PC-9 (cell line): ENCODE measurements around the gene CBX2. TPM values are rescaled to one million over a fixed set of nuclear protein-coding genes. Genes with fewer than 3 reads are reported as not detected.
A peak's percentile ranks its signal among the peaks of the same experiment; 100 is the strongest.

Experiments used
- BruUV-seq: library from RNA; stranded (reverse); fragments of 400-500 nt; replicated peaks from 2 replicates; lab custom pipeline; 2021; lab: Mats Ljungman, UMichigan
- CTCF ChIA-PET: fragments of 300-600 bp; sonication (Branson Sonifier 250); formaldehyde crosslinking; loops from one replicate; lab custom pipeline; 2022; ENCODE audit warnings: antibody characterized with exemption; lab: Charles Lee
- POLR2A ChIA-PET: fragments of 300-600 bp; sonication (Branson Sonifier 250); formaldehyde crosslinking; loops from one replicate; lab custom pipeline; 2022; ENCODE audit warnings: antibody characterized with exemption; ENCODE audit not compliant: unreplicated experiment; lab: Charles Lee
- DNase-seq, 2 experiments: peaks; one replicate each; pipeline versions ENCODE4 v3.0.0 to v3.0.0-alpha.2; 2015 to 2022; ENCODE audit warnings: mixed read lengths in 1 of 2
- H2AFZ ChIP-seq: fragments of 200-600 bp; sonication (generic); 2 replicates; pipeline ENCODE4 v1.8.1; 2017; ENCODE audit warnings: antibody characterized with exemption
- H3F3A ChIP-seq: fragments of 200-600 bp; sonication (generic); 2 replicates; pipeline ENCODE4 v1.8.1; 2017; ENCODE audit warnings: antibody characterized with exemption, mild to moderate bottlenecking, low read depth; ENCODE audit not compliant: insufficient read depth
- H3K27ac ChIP-seq: fragments of 200-600 bp; sonication (generic); 2 replicates; pipeline ENCODE4 v1.6.1; 2016; ENCODE audit warnings: mixed run types
- H3K27me3 ChIP-seq: fragments of 200-600 bp; sonication (generic); 2 replicates; pipeline ENCODE4 v1.6.1; 2016; ENCODE audit warnings: low read depth, mixed run types; ENCODE audit not compliant: insufficient read depth
- H3K36me3 ChIP-seq: fragments of 200-600 bp; sonication (generic); 2 replicates; pipeline ENCODE4 v1.6.1; 2016; ENCODE audit warnings: low read depth, mixed run types
- H3K4me1 ChIP-seq: fragments of 200-600 bp; sonication (generic); replicated peaks from 2 replicates; pipeline ENCODE4 v1.6.1; 2016; ENCODE audit warnings: mixed run types; ENCODE audit not compliant: insufficient read depth
- H3K4me2 ChIP-seq: fragments of 200-600 bp; sonication (generic); 2 replicates; pipeline ENCODE4 v1.6.1; 2017; ENCODE audit warnings: mixed run types
- H3K4me3 ChIP-seq: fragments of 200-600 bp; sonication (generic); 2 replicates; pipeline ENCODE4 v1.6.1; 2016; ENCODE audit warnings: mixed run types
- H3K79me2 ChIP-seq: fragments of 200-600 bp; sonication (generic); 2 replicates; pipeline ENCODE4 v1.6.1; 2017; ENCODE audit warnings: low read depth, mixed run types
- H3K9me2 ChIP-seq: fragments of 200-600 bp; sonication (generic); 2 replicates; pipeline ENCODE4 v1.8.1; 2017; ENCODE audit warnings: mild to moderate bottlenecking; ENCODE audit not compliant: insufficient read depth
- H3K9me3 ChIP-seq: fragments of 200-600 bp; sonication (generic); 2 replicates; pipeline ENCODE4 v1.8.1; 2016; ENCODE audit warnings: low read depth; ENCODE audit not compliant: insufficient read depth
- H4K20me1 ChIP-seq: fragments of 200-600 bp; sonication (generic); 2 replicates; pipeline ENCODE4 v1.8.1; 2017; ENCODE audit not compliant: insufficient read depth
- EZH2 ChIP-seq: fragments of 200-600 bp; sonication (generic); IDR thresholded peaks from 2 replicates; pipeline ENCODE4 v1.8.0; 2017; ENCODE audit warnings: antibody characterized with exemption, low read depth
- intact Hi-C: fragments of 100-400 bp; cut with micrococcal nuclease; formaldehyde crosslinking; loops from one replicate; pipeline ENCODE4 v1.10.0; 2022; ENCODE audit not compliant: unreplicated experiment
- total RNA-seq: library from RNA; stranded (reverse); gene quantifications from 2 replicates; pipeline ENCODE4 v1.2.3, GENCODE V29; 2021
- TF ChIP-seq, protein P1 (sequence below): fragments of 200-600 bp; sonication (generic); conservative IDR thresholded peaks from 2 replicates; pipeline ENCODE4 v1.6.1; 2017; ENCODE audit warnings: mixed run types, antibody characterized with exemption, mild to moderate bottlenecking, moderate library complexity

The CBX2 gene
- total RNA-seq, 1 experiment from 2014 or later, result 32.6 TPM

DNA sequence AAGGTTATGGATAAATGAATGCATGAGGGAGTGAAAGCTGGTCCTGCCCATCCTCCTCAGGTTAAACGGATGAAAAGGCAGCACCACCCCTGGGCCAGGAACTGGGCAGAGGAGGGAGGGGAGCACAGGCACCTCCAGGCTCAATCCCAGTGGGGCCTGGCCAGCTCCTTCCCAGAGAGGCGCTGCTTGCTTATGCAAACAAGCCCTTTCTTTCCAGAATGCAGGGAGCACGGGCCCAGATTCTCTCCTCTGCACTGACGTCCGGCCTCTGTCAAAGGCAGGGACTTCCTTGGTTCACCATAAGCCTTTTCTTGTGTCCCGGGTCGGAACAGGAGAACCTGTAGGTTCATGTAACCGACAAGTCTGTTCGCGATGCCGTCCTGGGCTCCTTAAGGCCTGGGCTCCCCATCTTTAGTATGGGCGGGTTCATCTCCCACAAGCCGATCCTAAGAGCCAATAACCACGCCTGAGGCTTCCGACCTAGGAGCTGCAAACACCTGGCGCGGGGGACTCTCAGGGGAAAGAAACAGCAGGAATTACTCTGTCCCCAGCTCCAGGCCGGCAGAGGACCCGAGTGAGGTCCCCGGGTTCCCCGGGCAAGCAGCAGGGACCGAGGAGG, 30.9 kb upstream of the CBX2 start:
- Histone ChIP-seq H3K79me2 (no peaks in the 10 kb centered on the region; the same call in 1 of the 2 replicates), H3K9me3 (no peaks in the 10 kb centered on the region), H3K27ac (no peak overlapping the region; the same call in 1 of the 2 replicates), H4K20me1 (no peaks in the 10 kb centered on the region), H3K4me1 (peaks cover 37% of the 10 kb centered on the region), H3F3A (peaks cover 49% of the 10 kb centered on the region), H3K27me3 (no peaks in the 10 kb centered on the region), H3K9me2 (no peaks in the 10 kb centered on the region), H3K4me3 (no peak overlapping the region), H3K36me3 (no peaks in the 10 kb centered on the region), H3K4me2 (peak overlapping the region; percentile 56; the same call in 1 of the 2 replicates), H2AFZ (no peak overlapping the region)
- no TSS peak for BruUV-seq
- intact Hi-C loops, result loop anchor here (2.0 kb wide), 1 partner anchor 170 kb away; no protein-coding TSS in a partner anchor
- no peak for TF ChIP-seq EZH2
- TF ChIP-seq, protein P1, sequence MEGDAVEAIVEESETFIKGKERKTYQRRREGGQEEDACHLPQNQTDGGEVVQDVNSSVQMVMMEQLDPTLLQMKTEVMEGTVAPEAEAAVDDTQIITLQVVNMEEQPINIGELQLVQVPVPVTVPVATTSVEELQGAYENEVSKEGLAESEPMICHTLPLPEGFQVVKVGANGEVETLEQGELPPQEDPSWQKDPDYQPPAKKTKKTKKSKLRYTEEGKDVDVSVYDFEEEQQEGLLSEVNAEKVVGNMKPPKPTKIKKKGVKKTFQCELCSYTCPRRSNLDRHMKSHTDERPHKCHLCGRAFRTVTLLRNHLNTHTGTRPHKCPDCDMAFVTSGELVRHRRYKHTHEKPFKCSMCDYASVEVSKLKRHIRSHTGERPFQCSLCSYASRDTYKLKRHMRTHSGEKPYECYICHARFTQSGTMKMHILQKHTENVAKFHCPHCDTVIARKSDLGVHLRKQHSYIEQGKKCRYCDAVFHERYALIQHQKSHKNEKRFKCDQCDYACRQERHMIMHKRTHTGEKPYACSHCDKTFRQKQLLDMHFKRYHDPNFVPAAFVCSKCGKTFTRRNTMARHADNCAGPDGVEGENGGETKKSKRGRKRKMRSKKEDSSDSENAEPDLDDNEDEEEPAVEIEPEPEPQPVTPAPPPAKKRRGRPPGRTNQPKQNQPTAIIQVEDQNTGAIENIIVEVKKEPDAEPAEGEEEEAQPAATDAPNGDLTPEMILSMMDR, result no peak
- no peak for DNase-seq
- ChIA-PET POLR2A (no interaction called here), CTCF (interaction anchor here (0.6 kb wide), 1 partner anchor 21 kb away, joined by 3 read pairs; no protein-coding TSS in a partner anchor)

DNA sequence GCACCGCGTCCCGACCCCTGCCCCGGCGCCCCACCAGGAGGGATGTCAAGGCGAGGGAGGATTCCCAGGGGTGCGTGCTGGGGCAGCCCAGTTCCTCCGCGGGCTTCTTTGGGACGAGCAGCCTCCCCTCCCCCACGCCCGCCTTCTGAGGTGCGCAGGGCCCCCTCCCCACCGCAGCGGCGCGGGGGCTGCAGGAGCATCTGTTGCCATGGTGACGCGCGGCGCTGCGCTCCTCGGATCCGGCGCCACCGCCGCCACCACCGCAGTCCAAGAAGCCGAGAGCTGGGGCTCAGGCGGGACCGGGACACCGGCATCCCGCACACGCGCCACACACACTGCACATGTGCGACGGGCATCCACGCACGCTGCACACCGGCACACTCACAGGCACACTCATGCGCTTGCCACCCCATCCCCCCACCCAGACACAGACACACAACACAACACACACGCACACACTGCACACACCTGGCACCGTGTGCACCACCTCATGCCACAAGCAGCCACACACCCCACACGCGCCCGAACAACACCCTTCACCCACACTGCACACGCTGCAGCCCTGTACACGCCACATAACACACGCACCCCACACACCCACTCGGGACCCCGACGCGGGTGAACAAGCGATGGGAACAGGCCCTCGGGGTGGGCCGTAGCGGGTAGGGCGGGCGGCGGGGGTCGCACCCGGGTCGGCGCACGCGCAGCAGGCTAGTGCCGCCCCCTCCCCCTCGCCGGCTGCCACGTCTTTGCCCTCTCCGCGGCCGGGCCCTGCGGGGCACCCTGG, 30.2 kb upstream of the CBX2 start:
- H3K9me3 ChIP-seq, result no peaks in the 10 kb centered on the region
- no peaks in the 10 kb centered on the region for H4K20me1 ChIP-seq
- H3K36me3 ChIP-seq, result no peaks in the 10 kb centered on the region
- no peaks in the 10 kb centered on the region for H3K9me2 ChIP-seq
- BruUV-seq, result no TSS peak
- no peaks in the 10 kb centered on the region for H3K27me3 ChIP-seq
- no peak overlapping the region for H3K4me3 ChIP-seq
- H3F3A ChIP-seq, result peaks cover 51% of the 10 kb centered on the region
- intact Hi-C loops, result loop anchor here (2.0 kb wide), 1 partner anchor 169 kb away; no protein-coding TSS in a partner anchor
- no peak overlapping the region for H3K27ac ChIP-seq
- peaks cover 32% of the 10 kb centered on the region for H3K4me1 ChIP-seq
- no peaks in the 10 kb centered on the region; the same call in 1 of the 2 replicates for H3K79me2 ChIP-seq
- no peak for DNase-seq
- ChIA-PET CTCF (no interaction called here), POLR2A (no interaction called here)
- TF ChIP-seq EZH2, result no peak
- TF ChIP-seq, protein P1, result no peak
- H2AFZ ChIP-seq, result no peak overlapping the region
- H3K4me2 ChIP-seq, result no peak overlapping the region

DNA sequence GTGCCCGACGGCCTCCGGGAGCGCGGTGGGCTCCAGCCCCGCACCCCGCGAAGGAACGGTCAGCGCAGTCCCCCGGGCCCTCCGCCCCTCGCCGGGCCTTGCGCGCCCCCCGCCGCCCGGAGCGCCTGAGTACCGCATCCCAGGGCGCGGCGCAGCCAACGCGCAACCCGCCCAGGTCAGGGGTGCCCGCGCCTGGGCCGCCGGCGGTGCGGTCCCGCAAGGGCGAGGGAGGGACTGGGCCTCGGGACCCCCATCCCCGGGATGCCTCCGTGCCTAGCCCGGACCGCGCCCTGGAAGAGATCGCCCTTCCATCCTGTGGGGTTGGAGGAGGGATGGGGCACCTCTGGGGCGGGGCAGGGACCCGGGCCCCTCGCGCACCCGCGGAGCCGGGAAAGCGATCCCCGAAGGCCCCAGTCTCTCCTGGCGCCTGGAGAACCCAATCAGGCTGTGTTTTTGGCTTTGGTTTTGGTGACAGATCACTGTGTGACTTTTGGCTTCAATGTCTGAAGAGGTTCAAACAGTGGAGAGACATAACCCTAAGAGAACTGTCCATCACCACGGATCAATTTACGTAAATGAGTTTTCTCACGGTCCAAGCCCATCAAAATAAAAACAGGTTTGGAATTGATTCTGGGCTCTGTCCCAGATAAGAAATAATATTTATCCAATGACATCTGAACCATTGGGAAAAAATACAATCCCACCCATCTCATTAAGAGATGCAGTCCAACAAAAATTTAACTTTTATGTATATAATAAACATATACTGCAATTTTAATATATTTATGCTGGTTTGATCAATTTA, 29.5 kb upstream of the CBX2 start:
- no TSS peak for BruUV-seq
- Histone ChIP-seq H3K27me3 (no peaks in the 10 kb centered on the region), H3K4me1 (peaks cover 32% of the 10 kb centered on the region), H3K36me3 (no peaks in the 10 kb centered on the region), H3K27ac (no peak overlapping the region), H3K4me3 (no peak overlapping the region), H3K4me2 (no peak overlapping the region), H3K79me2 (no peaks in the 10 kb centered on the region; the same call in 1 of the 2 replicates), H3K9me3 (no peaks in the 10 kb centered on the region), H2AFZ (no peak overlapping the region), H3F3A (peaks cover 51% of the 10 kb centered on the region), H3K9me2 (no peaks in the 10 kb centered on the region), H4K20me1 (no peaks in the 10 kb centered on the region)
- ChIA-PET POLR2A (no interaction called here), CTCF (no interaction called here)
- no peak for DNase-seq
- intact Hi-C loops, result no loop called here
- no peak for TF ChIP-seq EZH2
- TF ChIP-seq, protein P1, result no peak
